SK-N-MC (cell line): ENCODE results near the gene STAT5A.

Source experiments
- EZH2 ChIP-seq: fragments of 200-600 bp; sonication (generic); IDR thresholded peaks from one replicate; pipeline ENCODE4 v1.6.1; 2017; ENCODE audit warnings: antibody characterized with exemption
- FOXP2 ChIP-seq: optimal IDR thresholded peaks from 2 replicates; pipeline ENCODE3; 2011; ENCODE audit warnings: mild to moderate bottlenecking, moderate library complexity; ENCODE audit not compliant: insufficient read depth; ENCODE audit errors: extremely low read length, control extremely low read depth
- POLR2AphosphoS5 ChIP-seq: IDR thresholded peaks from 2 replicates; pipeline ENCODE4 v1.6.1; 2012; ENCODE audit warnings: mild to moderate bottlenecking, low read depth, low read length, borderline replicate concordance

GRCh38 chr17:42309986-42310786 lies 21.9 kb downstream of the STAT5A start:
- TF ChIP-seq EZH2 (no peak), POLR2AphosphoS5 (no peak), FOXP2 (no peak)
